ENCODE measurements around the gene LTBR. TPM values are rescaled to one million over a fixed set of nuclear protein-coding genes. Genes with fewer than 3 reads are reported as not detected.

The LTBR gene
- total and polyA plus RNA-seq, 2 of the 4 experiments (the other 2 are of a cell fraction), result 19.7 to 62.5 TPM

DNA sequence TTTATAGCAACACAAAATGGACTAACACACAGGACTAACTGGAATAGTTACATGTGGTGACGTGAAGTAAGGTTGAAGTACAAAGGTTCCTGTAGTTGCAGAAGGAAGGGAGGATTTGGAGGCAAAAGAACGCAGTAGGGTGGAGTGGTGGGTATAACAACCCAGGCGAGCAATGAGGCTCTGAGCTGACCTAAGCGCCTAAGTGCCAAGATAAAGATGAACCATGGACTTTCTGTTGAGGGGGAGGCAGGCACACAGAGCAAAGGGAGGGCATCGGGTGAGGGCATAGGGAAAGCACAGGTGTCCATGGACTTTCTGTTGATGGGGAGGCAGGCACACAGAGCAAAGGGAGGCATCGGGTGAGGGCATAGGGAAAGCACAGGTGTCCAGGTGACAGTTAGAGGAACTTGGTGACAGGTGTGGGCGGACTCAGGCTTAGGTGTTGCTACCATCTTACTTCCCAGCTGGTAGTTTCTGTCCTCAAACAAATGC is 23.8 kb upstream of the LTBR start:
- no peaks in the 10 kb centered on the region for H3K36me3 ChIP-seq (ENCODE audit: control insufficient read depth, insufficient read depth, low read length)
- no peak overlapping the region for H3K27ac ChIP-seq (ENCODE audit: insufficient read depth, low read length)
- no peak overlapping the region for H3K4me2 ChIP-seq (ENCODE audit: low read depth, low read length)
- no peak overlapping the region for H4K5ac ChIP-seq (ENCODE audit: low read depth, low read length)
- no peak overlapping the region for H2BK120ac ChIP-seq (ENCODE audit: low read depth, low read length)
- ChIA-PET POLR2A (ENCODE audit: unreplicated experiment) (no interaction called here), CTCF (interaction anchor here (0.6 kb wide), 1 partner anchor 10 kb away, joined by 3 read pairs; no protein-coding TSS in a partner anchor)
- no peak overlapping the region for H2BK20ac ChIP-seq (ENCODE audit: low read depth, low read length)
- H3K9ac ChIP-seq (ENCODE audit: low read depth, low read length), result no peak overlapping the region
- H2AFZ ChIP-seq (replicated peaks; ENCODE audit: low read length, poor library complexity), result no peak overlapping the region
- no peak overlapping the region for H2BK15ac ChIP-seq (ENCODE audit: low read depth, low read length)
- H2AK5ac ChIP-seq (ENCODE audit: low read depth, low read length), result no peak overlapping the region; the same call in 1 of the 2 replicates
- H3K9me1 ChIP-seq (ENCODE audit: insufficient read depth, low read length), result no peaks in the 10 kb centered on the region
- H3K14ac ChIP-seq (replicated peaks; ENCODE audit: low read depth, low read length), result no peak overlapping the region
- H3K23ac ChIP-seq (ENCODE audit: low read depth, low read length), result no peak overlapping the region
- in situ Hi-C loops (cut with MboI; ENCODE audit: low sequenced_read_pairs) (no loop called here), intact Hi-C loops (cut with micrococcal nuclease) (no loop called here), dilution Hi-C loops (cut with HindIII; ENCODE audit: low sequenced_read_pairs, unreplicated experiment) (no loop called here)
- DNase-seq (no peak), ATAC-seq (ENCODE audit: low read depth) (no peak)
- no TSS peak for BruUV-seq (replicated peaks)
- H3K79me1 ChIP-seq (ENCODE audit: low read depth in 1 of 2, low read length in 2 of 2), result no peaks in the 10 kb centered on the region
- no peaks in the 10 kb centered on the region for H4K20me1 ChIP-seq (ENCODE audit: insufficient read depth, low read length)
- H2BK5ac ChIP-seq (ENCODE audit: low read depth, low read length, poor library complexity, severe bottlenecking), result no peak overlapping the region
- H3K4me1 ChIP-seq (ENCODE audit: control insufficient read depth, insufficient read depth, low read length), result peaks cover 7% of the 10 kb centered on the region
- TF ChIP-seq NFE2L2 (IDR thresholded peaks at IDR 0.05; ENCODE audit: low read depth, low read length) (no peak), MXI1 (IDR thresholded peaks at IDR 0.05; ENCODE audit: borderline replicate concordance, low read depth, low read length) (no peak), SMC3 (IDR thresholded peaks at IDR 0.05; ENCODE audit: low read depth, low read length) (no peak), MAFK (IDR thresholded peaks at IDR 0.05; ENCODE audit: low read depth, low read length) (no peak)
- TF ChIP-seq, protein P1, sequence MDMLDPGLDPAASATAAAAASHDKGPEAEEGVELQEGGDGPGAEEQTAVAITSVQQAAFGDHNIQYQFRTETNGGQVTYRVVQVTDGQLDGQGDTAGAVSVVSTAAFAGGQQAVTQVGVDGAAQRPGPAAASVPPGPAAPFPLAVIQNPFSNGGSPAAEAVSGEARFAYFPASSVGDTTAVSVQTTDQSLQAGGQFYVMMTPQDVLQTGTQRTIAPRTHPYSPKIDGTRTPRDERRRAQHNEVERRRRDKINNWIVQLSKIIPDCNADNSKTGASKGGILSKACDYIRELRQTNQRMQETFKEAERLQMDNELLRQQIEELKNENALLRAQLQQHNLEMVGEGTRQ (IDR thresholded peaks at IDR 0.05; ENCODE audit: low read depth, low read length), result no peak
- no peaks in the 10 kb centered on the region for H3K9me3 ChIP-seq (ENCODE audit: control insufficient read depth, insufficient read depth, low read length)
- no peak overlapping the region for H4K8ac ChIP-seq (ENCODE audit: low read depth in 2 of 2, low read length in 2 of 2)
- H4K91ac ChIP-seq (ENCODE audit: insufficient read depth, low read depth, low read length), result no peak overlapping the region; the same call in 1 of the 2 replicates
- H3K27me3 ChIP-seq (ENCODE audit: control insufficient read depth, insufficient read depth, low read length), result peaks cover 7% of the 10 kb centered on the region
- 93% methylated on average over 5 of the region's 7 CpGs; no CpG with 5 or more reads in 1 of the 2 experiments for WGBS, 2 experiments (ENCODE audit: extremely low coverage in 2 of 2, insufficient read length in 1 of 2)
- no peak overlapping the region for H3K18ac ChIP-seq (ENCODE audit: low read depth, low read length)
- H2AK9ac ChIP-seq (replicated peaks; ENCODE audit: low read depth, low read length, poor library complexity), result no peak overlapping the region
- H3K56ac ChIP-seq (ENCODE audit: extremely low read depth, insufficient read depth, low read length), result no peak overlapping the region
- no peak overlapping the region for H3K4ac ChIP-seq (ENCODE audit: low read depth, low read length)
- H3K4me3 ChIP-seq (ENCODE audit: insufficient read depth, low read depth, low read length), result no peak overlapping the region
